OCI-LY7 (cell line): ENCODE results near the gene F7.

ENCODE experiments used
- EZH2phosphoT487 ChIP-seq: fragments of 200-600 bp; sonication (generic); IDR thresholded peaks from 2 replicates; pipeline ENCODE4 v1.6.1; 2018; ENCODE audit warnings: low read depth, borderline replicate concordance, mild to moderate bottlenecking, mixed run types, antibody characterized with exemption, low read length, moderate library complexity, mixed read lengths
- TF ChIP-seq, protein P1 (sequence below): fragments of 200-600 bp; sonication (generic); conservative IDR thresholded peaks from 2 replicates; pipeline ENCODE4 v1.5.1; 2014; ENCODE audit warnings: mild to moderate bottlenecking, antibody characterized with exemption, low read length, moderate library complexity, mixed read lengths

DNA sequence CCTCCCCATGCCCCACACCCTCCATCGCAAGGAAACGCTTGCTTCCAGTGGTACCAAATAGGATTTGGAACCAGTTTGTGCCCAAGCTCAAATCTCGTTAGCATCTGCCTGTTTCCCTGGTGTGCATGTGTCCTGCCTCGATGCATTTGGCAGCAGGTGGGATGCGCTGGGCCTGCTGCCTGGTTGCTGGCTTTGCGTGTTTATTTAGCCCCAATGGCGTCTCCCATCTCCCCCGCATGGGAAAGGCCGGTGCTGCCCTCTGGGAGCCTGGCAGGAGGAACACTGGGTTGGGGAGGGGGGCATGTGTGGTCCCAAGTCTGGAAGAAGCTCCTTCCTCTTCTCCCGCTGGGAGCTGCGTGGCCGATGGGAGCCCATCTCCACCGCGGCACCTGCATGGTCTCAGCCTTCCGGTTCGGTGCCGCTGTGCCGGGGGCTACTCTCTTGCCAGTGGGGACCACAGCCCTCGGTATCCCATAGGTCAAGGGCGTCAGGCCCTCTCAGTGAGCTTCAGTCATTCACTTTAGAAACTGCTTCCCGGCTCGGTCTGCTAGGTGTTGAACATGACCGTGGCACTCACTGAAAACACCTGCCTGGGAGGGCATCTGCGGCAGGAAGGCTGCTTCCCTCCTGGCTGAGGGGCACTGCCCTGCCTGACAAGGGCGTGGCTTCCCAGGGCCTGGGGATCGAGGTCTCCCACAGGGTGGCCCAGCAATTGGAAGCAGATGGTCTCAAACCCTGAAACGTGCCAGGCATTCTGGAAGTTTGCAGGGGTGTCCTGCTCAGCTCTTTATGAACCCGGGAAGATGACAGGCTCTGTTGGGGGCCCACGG, 11.8 kb upstream of the F7 start:
- TF ChIP-seq EZH2phosphoT487: no peak
- TF ChIP-seq, protein P1, sequence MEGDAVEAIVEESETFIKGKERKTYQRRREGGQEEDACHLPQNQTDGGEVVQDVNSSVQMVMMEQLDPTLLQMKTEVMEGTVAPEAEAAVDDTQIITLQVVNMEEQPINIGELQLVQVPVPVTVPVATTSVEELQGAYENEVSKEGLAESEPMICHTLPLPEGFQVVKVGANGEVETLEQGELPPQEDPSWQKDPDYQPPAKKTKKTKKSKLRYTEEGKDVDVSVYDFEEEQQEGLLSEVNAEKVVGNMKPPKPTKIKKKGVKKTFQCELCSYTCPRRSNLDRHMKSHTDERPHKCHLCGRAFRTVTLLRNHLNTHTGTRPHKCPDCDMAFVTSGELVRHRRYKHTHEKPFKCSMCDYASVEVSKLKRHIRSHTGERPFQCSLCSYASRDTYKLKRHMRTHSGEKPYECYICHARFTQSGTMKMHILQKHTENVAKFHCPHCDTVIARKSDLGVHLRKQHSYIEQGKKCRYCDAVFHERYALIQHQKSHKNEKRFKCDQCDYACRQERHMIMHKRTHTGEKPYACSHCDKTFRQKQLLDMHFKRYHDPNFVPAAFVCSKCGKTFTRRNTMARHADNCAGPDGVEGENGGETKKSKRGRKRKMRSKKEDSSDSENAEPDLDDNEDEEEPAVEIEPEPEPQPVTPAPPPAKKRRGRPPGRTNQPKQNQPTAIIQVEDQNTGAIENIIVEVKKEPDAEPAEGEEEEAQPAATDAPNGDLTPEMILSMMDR: no peak
